Measurements from ENCODE around the gene NME7.

- TF ChIP-seq POLR2AphosphoS5 (IDR thresholded peaks at IDR 0.05; ENCODE audit: borderline replicate concordance, low read depth, low read length) (no peak), EZH2 (IDR thresholded peaks at IDR 0.05) (no peak), FOXP2 (optimal IDR thresholded peaks at IDR 0.05; ENCODE audit: control extremely low read depth, extremely low read length, insufficient read depth) (no peak)
These were observed 29.0 kb downstream of the NME7 start for GRCh38 chr1:169338617-169339016.
